ENCODE data around the gene GLDC. TPM values are rescaled to one million over a fixed set of nuclear protein-coding genes. Genes with fewer than 3 reads are reported as not detected.

GLDC gene
- total RNA-seq, 1 donor from 2014 or later, result 8.9 TPM

DNA sequence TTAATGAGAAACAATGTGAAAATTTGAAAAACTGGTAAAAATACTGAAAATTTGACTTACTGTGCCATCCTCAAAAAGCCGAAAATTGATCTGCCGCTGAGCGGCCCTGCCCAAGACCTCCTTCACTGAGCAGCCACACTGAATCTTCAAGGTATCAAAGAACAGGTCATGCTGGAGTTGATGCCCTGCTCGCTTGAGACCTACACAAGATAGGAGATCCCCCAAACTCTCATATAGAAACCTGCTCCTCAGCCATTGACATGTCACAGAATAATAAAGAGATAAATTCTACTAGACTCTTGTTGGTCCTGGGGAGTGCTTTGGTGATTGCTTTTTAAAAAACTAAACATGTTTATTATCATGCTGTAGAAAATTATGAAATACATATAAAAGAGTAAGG lies 52.7 kb downstream of the GLDC start:
- no peak overlapping the region for H3K27ac ChIP-seq (ENCODE audit: low read depth, low read length)
- H3K79me2 ChIP-seq (ENCODE audit: insufficient read depth, low read length), result no peaks in the 10 kb centered on the region
- no peak overlapping the region for H3K4me3 Mint-ChIP-seq (ENCODE audit: unreplicated experiment)
- no peaks in the 10 kb centered on the region for H3K27me3 ChIP-seq (ENCODE audit: insufficient read depth, low read length)
- no peaks in the 10 kb centered on the region for H3K9me3 ChIP-seq (ENCODE audit: insufficient read depth, low read depth, low read length)
- no peak for DNase-seq (ENCODE audit: low read depth)
- no peak overlapping the region for H3K27ac Mint-ChIP-seq (ENCODE audit: unreplicated experiment)
- no peak overlapping the region for H3K4me3 ChIP-seq (ENCODE audit: insufficient read depth, low read depth, low read length)
- no peak overlapping the region for H3K4me2 ChIP-seq (ENCODE audit: low read length)
- peaks cover 2% of the 10 kb centered on the region for H3K4me1 Mint-ChIP-seq (ENCODE audit: low read depth, unreplicated experiment)
- TF ChIP-seq EZH2 (IDR thresholded peaks at IDR 0.05; ENCODE audit: insufficient read depth, low read length), result no peak
- TF ChIP-seq, protein P1, sequence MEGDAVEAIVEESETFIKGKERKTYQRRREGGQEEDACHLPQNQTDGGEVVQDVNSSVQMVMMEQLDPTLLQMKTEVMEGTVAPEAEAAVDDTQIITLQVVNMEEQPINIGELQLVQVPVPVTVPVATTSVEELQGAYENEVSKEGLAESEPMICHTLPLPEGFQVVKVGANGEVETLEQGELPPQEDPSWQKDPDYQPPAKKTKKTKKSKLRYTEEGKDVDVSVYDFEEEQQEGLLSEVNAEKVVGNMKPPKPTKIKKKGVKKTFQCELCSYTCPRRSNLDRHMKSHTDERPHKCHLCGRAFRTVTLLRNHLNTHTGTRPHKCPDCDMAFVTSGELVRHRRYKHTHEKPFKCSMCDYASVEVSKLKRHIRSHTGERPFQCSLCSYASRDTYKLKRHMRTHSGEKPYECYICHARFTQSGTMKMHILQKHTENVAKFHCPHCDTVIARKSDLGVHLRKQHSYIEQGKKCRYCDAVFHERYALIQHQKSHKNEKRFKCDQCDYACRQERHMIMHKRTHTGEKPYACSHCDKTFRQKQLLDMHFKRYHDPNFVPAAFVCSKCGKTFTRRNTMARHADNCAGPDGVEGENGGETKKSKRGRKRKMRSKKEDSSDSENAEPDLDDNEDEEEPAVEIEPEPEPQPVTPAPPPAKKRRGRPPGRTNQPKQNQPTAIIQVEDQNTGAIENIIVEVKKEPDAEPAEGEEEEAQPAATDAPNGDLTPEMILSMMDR (IDR thresholded peaks at IDR 0.05; ENCODE audit: insufficient read depth, low read depth, low read length), result no peak
- H2AFZ ChIP-seq (ENCODE audit: low read depth, low read length), result no peak overlapping the region
- H3K36me3 ChIP-seq (ENCODE audit: insufficient read depth, low read length), result no peaks in the 10 kb centered on the region
- H3K9ac ChIP-seq (ENCODE audit: low read length), result no peak overlapping the region
- H3K4me1 ChIP-seq (ENCODE audit: insufficient read depth, low read length), result no peaks in the 10 kb centered on the region
- H3K9me3 Mint-ChIP-seq (ENCODE audit: unreplicated experiment), result no peaks in the 10 kb centered on the region
- no peaks in the 10 kb centered on the region for H3K27me3 Mint-ChIP-seq (ENCODE audit: low read depth, unreplicated experiment)
- no peak for FAIRE-seq
- no peaks in the 10 kb centered on the region for H4K20me1 ChIP-seq (ENCODE audit: insufficient read depth, low read length)
- no peaks in the 10 kb centered on the region for H3K36me3 Mint-ChIP-seq (ENCODE audit: low read depth, unreplicated experiment)

DNA sequence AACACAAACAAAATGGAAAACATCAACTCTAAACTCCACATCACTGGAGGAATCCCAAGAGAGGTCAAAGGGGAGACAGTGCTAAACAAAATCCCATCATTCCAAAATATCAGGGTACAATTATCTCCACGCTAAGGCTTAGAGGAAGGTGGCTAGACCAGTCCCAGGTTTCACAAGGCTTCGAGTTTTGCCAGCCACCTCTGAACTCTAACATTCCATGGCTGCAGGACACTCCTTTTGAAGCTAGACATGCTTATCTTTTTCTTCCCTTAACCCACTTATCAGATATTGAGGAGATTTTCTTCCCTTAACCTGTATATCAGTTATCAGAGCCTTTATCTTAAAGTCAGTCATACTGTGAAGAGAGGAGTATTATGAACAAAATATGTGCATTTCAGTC lies 53.3 kb downstream of the GLDC start:
- Histone ChIP-seq H2AFZ (ENCODE audit: low read depth, low read length) (no peak overlapping the region), H3K79me2 (ENCODE audit: insufficient read depth, low read length) (no peaks in the 10 kb centered on the region), H3K27ac (ENCODE audit: low read depth, low read length) (no peak overlapping the region), H3K9me3 (ENCODE audit: insufficient read depth, low read depth, low read length) (no peaks in the 10 kb centered on the region), H4K20me1 (ENCODE audit: insufficient read depth, low read length) (no peaks in the 10 kb centered on the region), H3K36me3 (ENCODE audit: insufficient read depth, low read length) (no peaks in the 10 kb centered on the region), H3K4me3 (ENCODE audit: insufficient read depth, low read depth, low read length) (no peak overlapping the region), H3K27me3 (ENCODE audit: insufficient read depth, low read length) (no peaks in the 10 kb centered on the region), H3K4me1 (ENCODE audit: insufficient read depth, low read length) (no peaks in the 10 kb centered on the region), H3K4me2 (ENCODE audit: low read length) (no peak overlapping the region), H3K9ac (ENCODE audit: low read length) (no peak overlapping the region)
- H3K4me1 Mint-ChIP-seq (ENCODE audit: low read depth, unreplicated experiment), result peaks cover 2% of the 10 kb centered on the region
- DNase-seq (ENCODE audit: low read depth), result no peak
- no peaks in the 10 kb centered on the region for H3K9me3 Mint-ChIP-seq (ENCODE audit: unreplicated experiment)
- no peak for FAIRE-seq
- H3K4me3 Mint-ChIP-seq (ENCODE audit: unreplicated experiment), result no peak overlapping the region
- no peak for TF ChIP-seq EZH2 (IDR thresholded peaks at IDR 0.05; ENCODE audit: insufficient read depth, low read length)
- TF ChIP-seq, protein P1 (IDR thresholded peaks at IDR 0.05; ENCODE audit: insufficient read depth, low read depth, low read length), result no peak
- no peaks in the 10 kb centered on the region for H3K36me3 Mint-ChIP-seq (ENCODE audit: low read depth, unreplicated experiment)
- H3K27me3 Mint-ChIP-seq (ENCODE audit: low read depth, unreplicated experiment), result no peaks in the 10 kb centered on the region
- no peak overlapping the region for H3K27ac Mint-ChIP-seq (ENCODE audit: unreplicated experiment)

DNA sequence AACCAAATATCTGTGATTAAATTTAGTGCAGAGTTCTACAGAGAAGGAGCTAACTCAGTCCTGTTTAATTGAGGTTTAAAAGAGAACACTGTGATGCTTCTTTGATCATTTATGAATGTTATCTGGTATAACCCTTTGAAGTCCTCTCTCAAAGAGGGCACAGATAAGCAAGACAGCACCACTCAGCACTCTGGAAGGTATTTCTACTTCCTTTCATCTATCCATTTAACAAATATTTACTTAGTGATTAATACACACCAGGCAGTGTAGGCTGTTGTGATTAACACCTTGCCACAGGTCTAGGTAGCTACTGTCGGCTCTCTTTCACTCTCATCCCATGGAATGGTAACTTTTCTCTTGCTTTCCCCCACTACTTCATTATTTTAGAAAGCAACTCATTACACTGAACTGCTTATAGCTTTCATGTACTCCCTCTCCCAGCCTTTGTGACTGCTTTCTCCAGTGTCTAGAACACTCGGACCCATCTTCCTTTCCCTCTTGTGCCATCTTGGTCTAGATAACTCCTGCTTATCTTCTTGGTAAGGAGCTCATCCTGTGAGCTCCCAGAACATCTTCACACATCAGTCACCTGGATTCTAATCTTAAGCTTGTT lies 54.7 kb downstream of the GLDC start:
- no peak overlapping the region for H3K4me3 Mint-ChIP-seq (ENCODE audit: unreplicated experiment)

More for the DNA sequence above, 54.7 kb downstream of the GLDC start:
- H3K36me3 ChIP-seq (ENCODE audit: insufficient read depth, low read length), result no peaks in the 10 kb centered on the region
- no peak overlapping the region for H3K4me3 ChIP-seq (ENCODE audit: insufficient read depth, low read depth, low read length)
- Mint-ChIP-seq H3K4me1 (ENCODE audit: low read depth, unreplicated experiment) (peaks cover 2% of the 10 kb centered on the region), H3K9me3 (ENCODE audit: unreplicated experiment) (no peaks in the 10 kb centered on the region), H3K27ac (ENCODE audit: unreplicated experiment) (no peak overlapping the region), H3K27me3 (ENCODE audit: low read depth, unreplicated experiment) (no peaks in the 10 kb centered on the region), H3K36me3 (ENCODE audit: low read depth, unreplicated experiment) (no peaks in the 10 kb centered on the region)
- no peaks in the 10 kb centered on the region for H3K4me1 ChIP-seq (ENCODE audit: insufficient read depth, low read length)
- TF ChIP-seq, protein P1 (IDR thresholded peaks at IDR 0.05; ENCODE audit: insufficient read depth, low read depth, low read length), result no peak
- no peak for TF ChIP-seq EZH2 (IDR thresholded peaks at IDR 0.05; ENCODE audit: insufficient read depth, low read length)
- DNase-seq (ENCODE audit: low read depth), result no peak
- no peaks in the 10 kb centered on the region for H3K79me2 ChIP-seq (ENCODE audit: insufficient read depth, low read length)
- no peak overlapping the region for H3K9ac ChIP-seq (ENCODE audit: low read length)
- no peaks in the 10 kb centered on the region for H4K20me1 ChIP-seq (ENCODE audit: insufficient read depth, low read length)
- H3K27me3 ChIP-seq (ENCODE audit: insufficient read depth, low read length), result no peaks in the 10 kb centered on the region
- H3K9me3 ChIP-seq (ENCODE audit: insufficient read depth, low read depth, low read length), result no peaks in the 10 kb centered on the region
- no peak for FAIRE-seq
- no peak overlapping the region for H2AFZ ChIP-seq (ENCODE audit: low read depth, low read length)
- no peak overlapping the region for H3K27ac ChIP-seq (ENCODE audit: low read depth, low read length)
- no peak overlapping the region for H3K4me2 ChIP-seq (ENCODE audit: low read length)
